Measurements from ENCODE around the gene ZNF786.

GRCh38 chr7:149126662-149127266 lies 36.2 kb upstream of the ZNF786 start:
- TF ChIP-seq YY1 (IDR thresholded peaks at IDR 0.05; ENCODE audit: insufficient read depth, insufficient read length) (no peak), ZNF274 (IDR thresholded peaks at IDR 0.05; ENCODE audit: low read depth, low read length) (no peak), SUZ12 (IDR thresholded peaks at IDR 0.05; ENCODE audit: extremely low read depth, insufficient read depth, insufficient read length) (no peak)
